Inflammatory macrophage (primary cell): ENCODE measurements around the gene MORN5.

Experiments
- DNase-seq, 2 donors: peaks; one replicate each; pipeline ENCODE4 v3.0.0-alpha.2; 2020 to 2022

Gene MORN5

DNA sequence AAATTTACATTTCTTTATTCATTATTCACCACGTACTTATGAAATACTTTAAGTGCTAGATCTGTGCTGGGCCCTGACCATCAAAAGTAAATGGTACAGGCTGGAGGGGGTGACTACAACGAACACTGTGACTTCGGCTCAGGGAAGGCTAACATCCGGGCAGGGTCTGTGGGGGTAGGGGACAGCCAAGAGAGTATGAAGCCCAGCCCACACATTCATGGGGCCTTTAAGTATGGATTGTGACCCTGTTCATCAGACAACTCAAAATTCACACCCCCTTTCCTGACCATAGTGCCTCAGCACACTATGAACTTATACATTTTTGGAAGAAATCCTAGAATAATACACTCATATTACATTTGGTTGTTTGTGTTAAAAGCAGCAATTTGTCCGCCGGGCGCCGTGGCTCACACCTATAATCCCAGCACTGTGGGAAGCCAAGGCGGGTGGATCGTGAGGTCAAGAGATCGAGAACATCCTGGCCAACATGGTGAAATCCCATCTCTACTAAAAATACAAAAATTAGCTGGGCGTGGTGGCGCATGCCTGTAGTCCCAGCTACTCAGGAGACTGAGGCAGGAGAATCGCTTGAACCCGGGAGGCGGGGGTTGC is 33.3 kb downstream of the MORN5 start:
- no peak for DNase-seq

GRCh38 chr9:122193651-122194050 is 33.9 kb downstream of the MORN5 start:
- no peak for DNase-seq

GRCh38 chr9:122195875-122196274 is 36.2 kb downstream of the MORN5 start:
- no peak for DNase-seq

GRCh38 chr9:122197426-122197825 is 37.7 kb downstream of the MORN5 start:
- no peak for DNase-seq

- no peak for DNase-seq
Measured at GRCh38 chr9:122197882-122198281, 38.2 kb downstream of the MORN5 start.

DNA sequence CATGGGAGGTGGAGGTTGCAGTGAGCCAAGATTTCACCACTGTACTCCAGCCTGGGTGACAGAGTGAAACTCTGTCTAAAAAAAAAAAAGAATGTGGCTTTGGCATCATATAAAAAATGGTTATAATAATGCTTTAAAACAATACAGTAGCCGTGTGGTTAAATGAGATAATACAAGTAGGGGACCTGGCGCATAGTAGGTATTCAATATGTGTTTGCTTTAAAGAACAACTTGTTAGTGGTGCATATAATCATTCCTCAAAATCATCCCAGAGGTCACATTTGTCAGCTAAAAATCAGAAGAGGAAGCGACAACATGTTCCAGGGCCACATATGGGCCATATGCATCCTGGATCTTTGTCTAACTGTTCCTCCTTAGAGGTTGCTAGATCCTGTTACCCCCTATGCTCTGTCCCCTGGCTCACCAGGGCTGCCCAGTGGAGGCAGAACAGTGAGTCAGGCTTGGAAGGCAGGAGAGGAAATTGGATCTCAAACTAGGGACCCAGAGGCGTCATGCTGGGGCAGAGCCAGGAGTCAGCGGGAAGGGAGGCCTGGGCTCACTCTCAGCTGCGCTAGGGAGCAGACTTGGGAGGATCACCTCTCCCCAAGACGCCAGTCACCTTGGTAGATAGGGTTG is 41.4 kb downstream of the MORN5 start:
- no peak for DNase-seq

GRCh38 chr9:122201641-122202040 is 41.9 kb downstream of the MORN5 start:
- no peak for DNase-seq

GRCh38 chr9:122202111-122202510 is 42.4 kb downstream of the MORN5 start:
- no peak for DNase-seq

DNA sequence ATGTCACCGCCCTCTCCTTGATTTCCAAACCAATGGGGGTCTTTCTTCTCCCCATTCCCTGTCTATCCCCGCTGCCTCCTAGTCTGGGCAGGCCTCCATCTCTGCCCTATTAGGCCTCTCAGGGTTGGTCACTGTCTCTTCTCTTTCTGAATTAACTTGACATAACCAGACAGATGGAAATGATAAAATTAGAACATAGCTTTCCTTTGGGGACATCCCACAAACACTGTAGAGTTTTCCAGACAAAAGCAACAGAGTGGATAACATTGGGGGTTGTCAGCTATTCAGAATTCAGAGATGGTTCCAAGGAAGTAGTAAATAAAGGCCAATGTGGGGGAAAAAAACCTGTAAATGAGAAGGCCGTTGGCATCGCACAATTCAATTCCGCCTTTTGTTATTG is 44.3 kb downstream of the MORN5 start:
- no peak for DNase-seq

GRCh38 chr9:122204491-122204890 is 44.8 kb downstream of the MORN5 start:
- DNase-seq: no peak

GRCh38 chr9:122205176-122205575 is 45.5 kb downstream of the MORN5 start:
- no peak for DNase-seq

DNA sequence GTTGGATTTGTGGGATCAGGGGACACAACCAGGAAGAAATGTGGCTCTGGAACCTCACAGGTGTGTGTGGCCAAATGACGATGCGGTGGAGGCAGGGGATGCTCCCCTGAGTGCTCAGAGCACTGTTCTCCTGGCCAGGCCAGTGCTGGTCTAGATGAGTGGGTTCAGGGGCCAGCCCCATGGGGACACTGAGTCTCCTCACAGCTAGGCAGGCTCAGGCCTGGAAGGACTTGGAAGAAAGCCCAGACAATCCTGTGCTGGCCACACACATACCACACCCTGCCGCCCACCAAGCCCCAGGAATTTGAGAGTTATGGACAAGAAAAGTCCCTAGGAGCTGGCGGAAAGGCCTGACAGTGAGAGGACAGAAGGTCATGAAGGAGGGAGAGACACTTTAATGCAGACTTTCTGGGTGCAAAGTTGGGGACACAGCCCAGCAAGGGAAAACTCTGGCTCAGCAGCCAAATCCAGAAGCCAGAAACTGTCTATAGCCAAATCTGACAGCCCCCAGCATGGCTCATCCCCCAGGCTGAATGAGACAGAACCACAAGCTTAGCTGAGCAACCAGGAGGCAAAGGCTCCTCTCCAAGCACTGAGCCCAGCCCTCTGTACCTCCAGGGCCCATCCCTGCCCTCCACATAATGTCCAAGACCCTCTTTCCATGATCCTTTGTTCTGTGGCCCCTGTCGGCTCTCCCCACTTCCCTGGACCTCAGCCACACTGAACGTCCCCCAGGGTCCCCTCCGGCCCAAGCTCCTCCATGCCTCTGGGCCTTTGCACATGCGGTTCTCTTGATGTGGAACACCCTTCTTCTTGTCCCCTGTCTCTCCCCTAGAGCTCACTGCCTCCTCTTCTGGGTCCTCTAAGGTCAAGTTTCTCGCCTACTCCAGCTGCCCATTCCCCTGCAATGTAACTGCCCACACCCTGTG is 46.7 kb downstream of the MORN5 start:
- no peak for DNase-seq

DNA sequence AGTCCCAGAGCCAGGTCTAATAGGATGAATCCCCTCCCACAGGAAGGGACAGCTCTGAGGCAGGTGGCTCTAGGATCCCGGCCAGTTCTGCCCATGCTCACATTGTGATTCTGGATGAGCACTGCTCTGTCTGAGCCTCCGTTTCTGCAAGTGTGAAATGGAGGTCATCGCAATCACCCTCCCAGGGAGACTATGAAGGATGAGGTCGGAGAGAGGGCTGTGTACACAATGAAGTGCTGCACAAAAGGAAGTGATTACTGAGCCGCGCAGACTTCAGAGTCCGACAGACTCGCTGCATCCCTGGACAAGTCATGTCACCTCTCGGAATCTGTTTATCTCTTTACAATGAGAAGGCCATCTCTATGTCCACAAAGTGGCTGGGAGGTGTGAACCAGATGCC is 47.4 kb downstream of the MORN5 start:
- DNase-seq: no peak

- no peak for DNase-seq
Measured at GRCh38 chr9:122209451-122209850, 49.7 kb downstream of the MORN5 start.

GRCh38 chr9:122212473-122213004 is 52.8 kb downstream of the MORN5 start:
- DNase-seq: no peak

DNA sequence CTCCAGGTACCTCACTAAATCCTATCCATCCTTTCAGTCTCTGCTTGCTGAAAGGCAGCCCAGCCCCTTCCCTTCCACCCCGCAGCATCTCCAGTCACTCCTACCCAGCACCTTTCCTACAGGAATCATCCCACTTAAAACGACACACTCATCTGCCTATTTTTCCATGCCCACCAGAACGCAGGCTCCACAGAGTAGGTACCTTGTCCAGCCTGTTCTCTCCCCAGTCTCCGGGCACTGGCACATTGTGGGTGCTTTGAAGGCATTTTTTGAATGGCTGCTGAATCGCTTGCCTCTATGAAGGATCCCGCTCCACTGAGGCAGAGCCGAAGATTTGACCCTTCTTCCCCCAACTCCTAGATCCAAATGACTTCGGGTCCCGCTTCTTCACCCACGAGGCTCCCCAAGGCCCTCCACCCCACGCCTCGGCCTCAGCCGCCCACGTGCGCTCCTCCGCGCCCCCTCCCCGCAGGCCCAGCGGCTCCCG is 53.4 kb downstream of the MORN5 start:
- no peak for DNase-seq

DNA sequence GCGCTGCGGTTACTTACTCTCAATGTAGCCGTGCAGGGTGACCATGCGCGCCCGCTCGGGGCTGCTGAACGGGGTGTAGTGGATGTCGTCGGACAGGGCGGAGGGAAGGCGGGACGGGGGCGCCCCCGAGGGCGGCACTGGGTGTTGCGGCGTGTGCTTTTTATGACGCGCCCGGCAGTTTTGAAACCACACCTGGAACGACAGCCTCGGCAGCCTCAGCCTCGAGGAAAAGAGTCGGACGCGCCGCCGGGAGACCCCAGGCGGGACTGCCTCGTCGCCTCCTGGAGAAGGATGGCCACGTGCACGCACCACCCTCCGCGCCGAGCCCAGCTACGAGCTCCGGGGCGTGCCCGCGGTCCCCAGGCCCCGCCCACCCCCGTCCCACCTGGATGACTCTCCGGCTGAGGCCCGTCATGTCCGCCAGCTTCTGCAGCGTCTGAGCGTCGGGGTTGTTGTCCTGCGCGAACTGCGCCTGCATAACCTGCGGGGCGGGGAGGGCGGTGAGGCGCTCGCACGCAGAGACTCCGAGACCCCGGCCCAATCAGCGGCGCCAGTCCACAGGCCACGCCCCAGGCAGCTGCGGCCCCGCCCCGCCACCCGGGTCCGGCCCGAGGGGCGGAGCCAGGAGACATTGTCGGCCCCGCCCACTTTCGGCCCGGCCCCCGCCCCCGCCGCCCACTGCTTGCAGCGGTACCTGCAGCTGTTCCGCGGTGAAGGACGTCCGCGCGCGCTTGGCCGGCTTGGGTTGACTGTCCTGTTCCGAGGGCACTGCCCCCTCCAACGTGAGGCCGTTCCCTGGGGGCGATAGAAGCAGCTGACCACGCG is 54.1 kb downstream of the MORN5 start:
- DNase-seq: no peak

DNA sequence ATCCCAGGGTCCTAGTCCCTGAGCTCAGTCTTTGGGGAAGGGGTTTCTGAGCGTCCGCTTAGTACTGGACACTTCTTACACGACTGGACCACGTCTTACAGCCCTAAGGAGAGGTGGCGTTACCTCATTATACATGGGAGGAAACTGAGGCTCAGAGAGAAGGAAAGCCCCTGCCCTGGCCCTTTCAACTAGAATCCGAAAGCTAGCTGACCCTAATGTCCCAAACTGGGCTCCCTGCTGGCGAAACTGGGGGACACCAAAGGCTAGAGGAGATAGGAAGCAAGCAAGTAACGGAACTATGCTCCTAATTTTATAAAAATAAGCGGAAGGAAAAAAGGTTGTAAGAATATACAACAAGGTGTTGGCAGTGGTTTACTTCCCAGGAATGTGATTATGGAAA is 54.8 kb downstream of the MORN5 start:
- no peak for DNase-seq

GRCh38 chr9:122215663-122216062 is 56.0 kb downstream of the MORN5 start:
- no peak for DNase-seq

DNA sequence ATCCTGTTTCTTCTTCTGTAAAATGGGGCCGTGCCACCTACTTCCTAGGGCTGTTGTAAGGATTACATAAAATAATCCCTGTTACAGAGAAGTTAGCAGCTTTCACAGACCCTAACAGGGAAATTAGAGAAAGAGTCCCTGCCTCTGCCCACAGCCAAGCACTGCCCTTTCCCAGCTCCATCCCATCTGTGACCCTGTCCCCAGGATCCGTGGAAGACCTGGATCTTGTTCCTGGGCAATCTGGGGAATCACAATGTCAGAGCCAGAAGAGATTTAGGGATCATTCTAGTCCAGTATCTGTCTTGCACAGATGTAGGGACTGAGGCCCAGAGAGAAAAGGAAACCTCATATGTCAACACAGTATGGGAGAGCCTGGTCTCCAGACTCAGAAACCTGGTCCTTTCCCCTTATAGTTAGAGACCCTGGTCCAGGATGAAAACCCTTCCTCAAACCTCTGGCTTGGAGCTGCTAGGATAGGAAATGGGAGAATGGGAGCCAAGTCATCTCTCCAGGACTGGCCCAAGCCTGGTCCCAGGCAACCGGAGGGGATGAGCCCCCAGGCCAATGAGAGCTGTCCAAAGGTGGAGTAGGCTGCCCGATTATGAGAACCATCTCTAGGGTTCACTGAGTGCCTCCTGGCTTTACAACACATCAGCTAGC is 56.6 kb downstream of the MORN5 start:
- no peak for DNase-seq

GRCh38 chr9:122216798-122217418 is 57.2 kb downstream of the MORN5 start:
- DNase-seq: no peak
